ENCODE results near the gene OSBP2.

Gene OSBP2

GRCh38 chr22:30816413-30816812 lies 121.7 kb downstream of the OSBP2 start:
- no peak overlapping the region for H4K91ac ChIP-seq (ENCODE audit: low read depth, low read length)
- H2BK12ac ChIP-seq (ENCODE audit: low read length): no peak overlapping the region
- peaks cover 4% of the 10 kb centered on the region for H3K27me3 ChIP-seq (ENCODE audit: insufficient read depth, low read length)
- no peak overlapping the region for H4K12ac ChIP-seq (ENCODE audit: low read depth, low read length)
- H3K4me1 ChIP-seq (ENCODE audit: control insufficient read depth in 1 of 2, insufficient read depth in 2 of 2, low read length in 2 of 2): no peaks in the 10 kb centered on the region
- H3K4ac ChIP-seq (ENCODE audit: low read depth, low read length): no peak overlapping the region
- no peaks in the 10 kb centered on the region for H3K79me1 ChIP-seq (ENCODE audit: low read length)
- no peak overlapping the region for H3K9ac ChIP-seq (ENCODE audit: low read length)
- H3K4me3 ChIP-seq (ENCODE audit: low read depth, low read length): no peak overlapping the region
- no peak overlapping the region for H2BK5ac ChIP-seq (ENCODE audit: low read depth, low read length, poor library complexity)
- no peak overlapping the region for H2BK120ac ChIP-seq (ENCODE audit: insufficient read depth, low read length, poor library complexity)
- peak in 1 of 2 donors; percentile 19 for DNase-seq
- H3K23ac ChIP-seq (ENCODE audit: low read length): no peak overlapping the region
- no peaks in the 10 kb centered on the region for H3K9me3 ChIP-seq (ENCODE audit: insufficient read depth, low read depth, low read length)
- H3K14ac ChIP-seq (ENCODE audit: low read length): no peak overlapping the region
- no CpG with 5 or more reads among the region's 8 CpGs for WGBS (ENCODE audit: extremely low coverage, insufficient coverage, insufficient read length)
- H3K4me2 ChIP-seq (ENCODE audit: low read length): no peak overlapping the region
- no peak overlapping the region for H3K27ac ChIP-seq (ENCODE audit: low read depth, low read length)
- H2AK5ac ChIP-seq (ENCODE audit: low read length): no peak overlapping the region
- no peak overlapping the region for H2AFZ ChIP-seq (ENCODE audit: insufficient read depth, low read length, poor library complexity)
- no peak overlapping the region for H4K8ac ChIP-seq (ENCODE audit: low read depth, low read length)
- H3K36me3 ChIP-seq (ENCODE audit: control insufficient read depth in 1 of 2, insufficient read depth in 2 of 2, low read length in 2 of 2): no peaks in the 10 kb centered on the region
- no peaks in the 10 kb centered on the region for H3K79me2 ChIP-seq (ENCODE audit: control insufficient read depth, insufficient read depth, low read length, poor library complexity)
- no peak overlapping the region for H3K18ac ChIP-seq (ENCODE audit: low read length)

- WGBS (ENCODE audit: extremely low coverage, insufficient coverage, insufficient read length): no CpG with 5 or more reads among the region's 12 CpGs
Measured at GRCh38 chr22:30821381-30821780, 126.7 kb downstream of the OSBP2 start.

GRCh38 chr22:30821863-30822215 lies 127.2 kb downstream of the OSBP2 start:
- WGBS (ENCODE audit: extremely low coverage, insufficient coverage, insufficient read length): no CpG with 5 or more reads among the region's 8 CpGs
- H3K79me1 ChIP-seq (ENCODE audit: low read length): no peaks in the 10 kb centered on the region
- H3K4ac ChIP-seq (ENCODE audit: low read depth, low read length): no peak overlapping the region
- H3K9ac ChIP-seq (ENCODE audit: low read length): no peak overlapping the region
- H3K14ac ChIP-seq (ENCODE audit: low read length): no peak overlapping the region
- no peak overlapping the region for H4K8ac ChIP-seq (ENCODE audit: low read depth, low read length)
- no peak overlapping the region for H3K18ac ChIP-seq (ENCODE audit: low read length)
- no peak overlapping the region for H4K91ac ChIP-seq (ENCODE audit: low read depth, low read length)
- H3K4me3 ChIP-seq (ENCODE audit: low read depth, low read length): no peak overlapping the region
- H2BK12ac ChIP-seq (ENCODE audit: low read length): no peak overlapping the region
- H3K23ac ChIP-seq (ENCODE audit: low read length): no peak overlapping the region
- H3K9me3 ChIP-seq (ENCODE audit: insufficient read depth, low read depth, low read length): peaks cover 2% of the 10 kb centered on the region
- H3K27ac ChIP-seq (ENCODE audit: low read depth, low read length): no peak overlapping the region
- DNase-seq: no peak
- no peaks in the 10 kb centered on the region for H3K36me3 ChIP-seq (ENCODE audit: control insufficient read depth in 1 of 2, insufficient read depth in 2 of 2, low read length in 2 of 2)
- no peak overlapping the region for H2BK120ac ChIP-seq (ENCODE audit: insufficient read depth, low read length, poor library complexity)
- H3K4me2 ChIP-seq (ENCODE audit: low read length): peak overlapping the region; percentile 76
- no peaks in the 10 kb centered on the region for H3K79me2 ChIP-seq (ENCODE audit: control insufficient read depth, insufficient read depth, low read length, poor library complexity)
- no peak overlapping the region for H2AK5ac ChIP-seq (ENCODE audit: low read length)
- H2BK5ac ChIP-seq (ENCODE audit: low read depth, low read length, poor library complexity): no peak overlapping the region
- H4K12ac ChIP-seq (ENCODE audit: low read depth, low read length): no peak overlapping the region
- no peak overlapping the region for H2AFZ ChIP-seq (ENCODE audit: insufficient read depth, low read length, poor library complexity)
- H3K4me1 ChIP-seq (ENCODE audit: control insufficient read depth in 1 of 2, insufficient read depth in 2 of 2, low read length in 2 of 2): peaks cover 5 to 7% of the 10 kb centered on the region in 2 experiments
- peaks cover 19% of the 10 kb centered on the region for H3K27me3 ChIP-seq (ENCODE audit: insufficient read depth, low read length)

More at GRCh38 chr22:30821381-30821780, 126.7 kb downstream of the OSBP2 start:
- peaks cover 5 to 7% of the 10 kb centered on the region in 2 experiments for H3K4me1 ChIP-seq (ENCODE audit: control insufficient read depth in 1 of 2, insufficient read depth in 2 of 2, low read length in 2 of 2)
- no peak overlapping the region for H3K9ac ChIP-seq (ENCODE audit: low read length)
- peaks cover 2% of the 10 kb centered on the region for H3K9me3 ChIP-seq (ENCODE audit: insufficient read depth, low read depth, low read length)
- H4K8ac ChIP-seq (ENCODE audit: low read depth, low read length): no peak overlapping the region
- no peak overlapping the region for H3K23ac ChIP-seq (ENCODE audit: low read length)
- H3K27ac ChIP-seq (ENCODE audit: low read depth, low read length): no peak overlapping the region
- H2AK5ac ChIP-seq (ENCODE audit: low read length): no peak overlapping the region
- H3K27me3 ChIP-seq (ENCODE audit: insufficient read depth, low read length): peaks cover 19% of the 10 kb centered on the region
- H3K79me1 ChIP-seq (ENCODE audit: low read length): no peaks in the 10 kb centered on the region
- no peak overlapping the region for H2BK120ac ChIP-seq (ENCODE audit: insufficient read depth, low read length, poor library complexity)
- H3K18ac ChIP-seq (ENCODE audit: low read length): no peak overlapping the region
- no peak overlapping the region for H3K4me3 ChIP-seq (ENCODE audit: low read depth, low read length)
- no peak for DNase-seq
- no peaks in the 10 kb centered on the region for H3K36me3 ChIP-seq (ENCODE audit: control insufficient read depth in 1 of 2, insufficient read depth in 2 of 2, low read length in 2 of 2)
- no peak overlapping the region for H3K14ac ChIP-seq (ENCODE audit: low read length)
- H3K79me2 ChIP-seq (ENCODE audit: control insufficient read depth, insufficient read depth, low read length, poor library complexity): no peaks in the 10 kb centered on the region
- no peak overlapping the region for H4K12ac ChIP-seq (ENCODE audit: low read depth, low read length)
- H2AFZ ChIP-seq (ENCODE audit: insufficient read depth, low read length, poor library complexity): no peak overlapping the region
- no peak overlapping the region for H4K91ac ChIP-seq (ENCODE audit: low read depth, low read length)
- no peak overlapping the region for H3K4me2 ChIP-seq (ENCODE audit: low read length)
- no peak overlapping the region for H2BK5ac ChIP-seq (ENCODE audit: low read depth, low read length, poor library complexity)
- H3K4ac ChIP-seq (ENCODE audit: low read depth, low read length): no peak overlapping the region
- no peak overlapping the region for H2BK12ac ChIP-seq (ENCODE audit: low read length)

DNA sequence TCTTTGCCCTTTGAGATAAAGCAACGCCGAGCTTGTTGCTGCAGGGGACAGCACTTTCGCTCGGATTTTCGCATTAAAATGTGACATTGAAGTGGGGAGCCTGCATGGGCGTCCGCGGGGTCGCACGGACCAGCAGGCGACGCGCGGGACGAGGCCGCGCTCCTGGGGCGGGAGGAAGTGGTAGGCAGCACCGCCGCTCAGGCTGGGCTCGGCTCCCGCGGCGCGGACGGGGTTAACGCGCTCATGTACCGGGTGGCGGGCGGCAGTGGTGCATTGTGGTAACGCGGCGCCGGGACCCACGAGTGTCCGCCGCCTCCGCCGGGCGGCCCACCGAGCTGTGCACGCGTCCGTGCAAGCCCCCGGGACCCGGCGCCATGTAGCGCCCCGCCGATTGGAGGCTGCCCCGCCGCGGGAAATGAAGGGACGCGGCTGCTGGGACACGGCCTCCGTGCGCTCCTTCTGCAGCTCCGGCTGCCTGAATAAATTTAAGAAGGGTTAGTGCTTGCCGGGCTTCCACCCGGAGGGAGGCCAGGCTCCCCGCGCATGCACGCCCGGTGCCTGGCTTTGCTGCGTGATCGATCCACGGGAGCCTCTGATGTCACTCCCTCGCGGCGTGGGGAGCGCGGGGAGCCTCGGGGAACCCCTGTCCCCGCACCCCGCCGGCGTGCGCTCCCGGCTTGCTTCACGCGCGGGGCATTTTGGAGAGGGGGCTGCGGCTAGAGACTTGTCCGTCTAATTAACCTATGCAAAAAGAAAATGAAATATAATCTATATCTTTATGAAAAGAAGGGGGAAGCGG lies 127.7 kb downstream of the OSBP2 start:
- Histone ChIP-seq H4K12ac (ENCODE audit: low read depth, low read length) (no peak overlapping the region), H3K36me3 (ENCODE audit: control insufficient read depth in 1 of 2, insufficient read depth in 2 of 2, low read length in 2 of 2) (no peaks in the 10 kb centered on the region), H3K79me2 (ENCODE audit: control insufficient read depth, insufficient read depth, low read length, poor library complexity) (no peaks in the 10 kb centered on the region), H3K27me3 (ENCODE audit: insufficient read depth, low read length) (peaks cover 19% of the 10 kb centered on the region), H4K8ac (ENCODE audit: low read depth, low read length) (no peak overlapping the region), H4K91ac (ENCODE audit: low read depth, low read length) (no peak overlapping the region), H2AFZ (ENCODE audit: insufficient read depth, low read length, poor library complexity) (peak overlapping the region; percentile 6), H2BK5ac (ENCODE audit: low read depth, low read length, poor library complexity) (no peak overlapping the region), H3K4me1 (ENCODE audit: control insufficient read depth in 1 of 2, insufficient read depth in 2 of 2, low read length in 2 of 2) (peaks cover 5 to 7% of the 10 kb centered on the region in 2 experiments), H3K23ac (ENCODE audit: low read length) (no peak overlapping the region), H2BK120ac (ENCODE audit: insufficient read depth, low read length, poor library complexity) (no peak overlapping the region), H3K9me3 (ENCODE audit: insufficient read depth, low read depth, low read length) (peaks cover 2% of the 10 kb centered on the region), H3K9ac (ENCODE audit: low read length) (no peak overlapping the region), H3K18ac (ENCODE audit: low read length) (no peak overlapping the region), H3K4me2 (ENCODE audit: low read length) (peak overlapping the region; percentile 76), H3K27ac (ENCODE audit: low read depth, low read length) (no peak overlapping the region), H3K79me1 (ENCODE audit: low read length) (no peaks in the 10 kb centered on the region), H3K4me3 (ENCODE audit: low read depth, low read length) (peak overlapping the region; percentile 54), H3K4ac (ENCODE audit: low read depth, low read length) (no peak overlapping the region), H2BK12ac (ENCODE audit: low read length) (no peak overlapping the region), H2AK5ac (ENCODE audit: low read length) (no peak overlapping the region), H3K14ac (ENCODE audit: low read length) (no peak overlapping the region)
- DNase-seq: no peak
- no CpG with 5 or more reads among the region's 87 CpGs for WGBS (ENCODE audit: extremely low coverage, insufficient coverage, insufficient read length)
